Measurements from ENCODE around the gene NAP1L4. TPM values are rescaled to one million over a fixed set of nuclear protein-coding genes. Genes with fewer than 3 reads are reported as not detected.

NAP1L4 gene
- total and polyA plus RNA-seq, 4 donors = 56.3 to 191 (median 77.3) TPM

GRCh38 chr11:2968341-2968900 is 23.7 kb downstream of the NAP1L4 start:
- DNase-seq (no peak), ATAC-seq (ENCODE audit: insufficient read depth, low FRiP score) (no peak)
- Histone ChIP-seq H3K36me3 (ENCODE audit: control insufficient read depth in 4 of 4, insufficient read depth in 4 of 4, low read length in 4 of 4) (peaks cover 48 to 72% (median 61%) of the 10 kb centered on the region in 4 donors), H3K27me3 (ENCODE audit: control insufficient read depth in 3 of 3, insufficient read depth in 3 of 3, low read length in 2 of 3) (no peaks in the 10 kb centered on the region), H3K27ac (ENCODE audit: low read depth in 1 of 2, low read length in 1 of 2) (no peak overlapping the region), H3K4me1 (ENCODE audit: control insufficient read depth in 5 of 5, insufficient read depth in 5 of 5, low read length in 5 of 5) (peaks cover 0 to 2% (median 0%) of the 10 kb centered on the region in 5 donors), H3K4me3 (no peak overlapping the region), H3K9me3 (ENCODE audit: control insufficient read depth in 4 of 4, insufficient read depth in 3 of 4, low read length in 3 of 4) (peaks cover 0 to 2% (median 0%) of the 10 kb centered on the region in 4 donors), H3K9ac (ENCODE audit: insufficient read depth in 1 of 2, low read length in 2 of 2) (no peak overlapping the region)
- TF ChIP-seq CTCF (IDR thresholded peaks at IDR 0.05; ENCODE audit: control extremely low read depth, extremely low read depth) = no peak
- WGBS, 2 donors = 77 to 78% methylated on average over 6 of the region's 6 CpGs

GRCh38 chr11:2964782-2965181 is 27.3 kb downstream of the NAP1L4 start:
- no peak overlapping the region for H3K27ac ChIP-seq (ENCODE audit: low read depth in 1 of 2, low read length in 1 of 2)
- ATAC-seq (ENCODE audit: insufficient read depth, low FRiP score) (no peak), DNase-seq (no peak)
- peaks cover 0 to 2% (median 0%) of the 10 kb centered on the region in 5 donors for H3K4me1 ChIP-seq (ENCODE audit: control insufficient read depth in 5 of 5, insufficient read depth in 5 of 5, low read length in 5 of 5)
- peaks cover 23 to 68% (median 59%) of the 10 kb centered on the region in 4 donors for H3K36me3 ChIP-seq (ENCODE audit: control insufficient read depth in 4 of 4, insufficient read depth in 4 of 4, low read length in 4 of 4)
- no peaks in the 10 kb centered on the region for H3K27me3 ChIP-seq (ENCODE audit: control insufficient read depth in 3 of 3, insufficient read depth in 3 of 3, low read length in 2 of 3)
- no peak overlapping the region for H3K9ac ChIP-seq (ENCODE audit: insufficient read depth in 1 of 2, low read length in 2 of 2)
- peaks cover 0 to 2% (median 0%) of the 10 kb centered on the region in 4 donors for H3K9me3 ChIP-seq (ENCODE audit: control insufficient read depth in 4 of 4, insufficient read depth in 3 of 4, low read length in 3 of 4)
- H3K4me3 ChIP-seq = no peak overlapping the region
- TF ChIP-seq CTCF (IDR thresholded peaks at IDR 0.05; ENCODE audit: control extremely low read depth, extremely low read depth) = no peak
- WGBS, 2 donors = 86 to 89% methylated on average over 4 of the region's 4 CpGs

- DNase-seq = no peak
- H3K4me1 ChIP-seq (ENCODE audit: control insufficient read depth in 5 of 5, insufficient read depth in 5 of 5, low read length in 5 of 5) = peaks cover 0 to 4% (median 0%) of the 10 kb centered on the region in 5 donors
- peaks cover 0 to 2% (median 0%) of the 10 kb centered on the region in 4 donors for H3K9me3 ChIP-seq (ENCODE audit: control insufficient read depth in 4 of 4, insufficient read depth in 3 of 4, low read length in 3 of 4)
- H3K27ac ChIP-seq (ENCODE audit: low read depth in 1 of 2, low read length in 1 of 2) = no peak overlapping the region
- no peak for ATAC-seq (ENCODE audit: insufficient read depth, low FRiP score)
- no peak overlapping the region for H3K4me3 ChIP-seq
- no peaks in the 10 kb centered on the region for H3K27me3 ChIP-seq (ENCODE audit: control insufficient read depth in 3 of 3, insufficient read depth in 3 of 3, low read length in 2 of 3)
- no peak for TF ChIP-seq CTCF (IDR thresholded peaks at IDR 0.05; ENCODE audit: control extremely low read depth, extremely low read depth)
- WGBS, 2 donors = 79 to 96% methylated on average over 6 of the region's 6 CpGs
- no peak overlapping the region for H3K9ac ChIP-seq (ENCODE audit: insufficient read depth in 1 of 2, low read length in 2 of 2)
- H3K36me3 ChIP-seq (ENCODE audit: control insufficient read depth in 4 of 4, insufficient read depth in 4 of 4, low read length in 4 of 4) = peaks cover 23 to 66% (median 54%) of the 10 kb centered on the region in 4 donors
Measured at GRCh38 chr11:2963761-2964160, 28.4 kb downstream of the NAP1L4 start.
